Kidney (tissue), 14 donors: ENCODE measurements around the gene ZNF71. TPM values are rescaled to one million over a fixed set of nuclear protein-coding genes. Genes with fewer than 3 reads are reported as not detected.

ENCODE experiments used
- DNase-seq, 5 donors: peaks; one replicate each; pipeline ENCODE4 v3.0.0-alpha.2; 2013 to 2020
- FAIRE-seq: peaks from 2 replicates; lab custom pipeline; 2012; peaks lifted over from hg19 to GRCh38; lab: Jason Lieb, UNC
- H3K27ac ChIP-seq, 2 donors: one replicate each; pipeline ENCODE4 v1.7.0; 2013; ENCODE audit warnings: low read depth in 2 of 2, low read length in 2 of 2, inconsistent platforms in 1 of 2
- H3K27me3 ChIP-seq: one replicate; pipeline ENCODE4 v1.7.1; 2013; ENCODE audit warnings: low read length, inconsistent platforms; ENCODE audit not compliant: control insufficient read depth, insufficient read depth
- H3K36me3 ChIP-seq, 3 donors: one replicate each; pipeline versions ENCODE4 v1.7.0 to v1.7.1; 2013; ENCODE audit warnings: low read length in 3 of 3, control low read depth in 1 of 3, inconsistent platforms in 1 of 3; ENCODE audit not compliant: insufficient read depth in 3 of 3, control insufficient read depth in 2 of 3
- H3K4me1 ChIP-seq, 3 donors: one replicate each; pipeline versions ENCODE4 v1.7.0 to v1.7.1; 2013; ENCODE audit warnings: low read length in 3 of 3, inconsistent platforms in 1 of 3, low read depth in 1 of 3; ENCODE audit not compliant: control insufficient read depth in 2 of 3, insufficient read depth in 2 of 3
- H3K4me3 ChIP-seq, 3 donors: one replicate each; pipeline versions ENCODE4 v1.7.0 to v1.8.1; 2013; ENCODE audit warnings: low read length in 3 of 3, control low read depth in 1 of 3, inconsistent platforms in 1 of 3
- H3K9ac ChIP-seq, 3 donors: one replicate each; pipeline versions ENCODE4 v1.7.0 to v1.7.1; 2013; ENCODE audit warnings: low read length in 3 of 3, control low read depth in 1 of 3, inconsistent platforms in 1 of 3
- H3K9me3 ChIP-seq, 3 donors: one replicate each; pipeline versions ENCODE4 v1.7.0 to v1.7.1; 2013; ENCODE audit warnings: low read length in 3 of 3, control low read depth in 1 of 3, inconsistent platforms in 1 of 3; ENCODE audit not compliant: control insufficient read depth in 2 of 3, insufficient read depth in 1 of 3
- intact Hi-C: fragments of 100-400 bp; cut with DNase I; formaldehyde crosslinking; loops from one replicate; pipeline ENCODE4 v1.11.1; 2022
- polyA plus RNA-seq: library from polyadenylated mRNA; stranded (reverse); fragments of 350-450 nt; fragmentation: Illumina TruSeq; extraction: RNeasy Lipid Tissue Mini Kit (QIAGEN cat#74804); gene quantifications from one replicate; pipeline ENCODE4 v1.2.3, GENCODE V29; 2014; ENCODE audit warnings: low read depth, low replicate concordance; ENCODE audit not compliant: insufficient read depth
- total RNA-seq: library from RNA; stranded (reverse); fragmentation: NEBNext Ultra II Directional; extraction: Animal tissue kit (Norgen Biotek cat#: 25700); gene quantifications from one replicate; pipeline ENCODE4 v1.2.1, GENCODE V29; 2021
- TF ChIP-seq, protein P1 (sequence below): IDR thresholded peaks from 3 replicates; pipeline ENCODE4 v1.5.1; 2012; ENCODE audit warnings: mild to moderate bottlenecking, moderate library complexity, borderline replicate concordance; ENCODE audit not compliant: insufficient read depth; ENCODE audit errors: extremely low read depth
- donor health status: control.
- donor health status: control.
- donor health status: control.
- donor health status: control.
- donor health status: control.
- donor health status: DM: yes; HTN: yes; CAD: no.
- donor health status: Normal renal cell carcinoma (clear cell type).

Gene ZNF71
- total and polyA plus RNA-seq, 2 donors from 2014 or later, result 3.5 to 7.6 TPM

DNA sequence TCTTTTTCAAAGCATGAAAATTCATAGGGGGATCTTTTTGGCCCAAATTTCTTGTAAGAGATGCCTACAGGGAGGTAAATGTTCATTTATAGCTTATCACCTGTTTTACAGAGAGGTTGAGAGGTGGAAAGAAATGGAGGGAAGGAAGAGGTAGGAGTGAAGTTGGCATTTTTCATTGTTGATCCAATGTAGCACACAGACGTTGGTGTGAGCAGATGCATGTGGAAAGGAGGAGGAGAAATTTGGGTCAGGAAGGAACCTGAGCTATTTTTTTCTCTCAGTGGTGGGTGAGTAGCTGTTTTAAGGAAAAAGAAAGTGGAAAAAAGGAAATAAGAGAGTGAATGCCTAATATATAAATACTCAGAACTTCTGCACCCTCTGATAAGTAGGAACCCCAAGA lies 37.9 kb downstream of the ZNF71 start:
- Histone ChIP-seq H3K27ac (no peak overlapping the region), H3K9me3 (peaks cover 0 to 21% (median 10%) of the 10 kb centered on the region in 3 donors), H3K4me1 (no peaks in the 10 kb centered on the region), H3K4me3 (no peak overlapping the region), H3K36me3 (no peaks in the 10 kb centered on the region), H3K9ac (no peak overlapping the region), H3K27me3 (no peaks in the 10 kb centered on the region)
- intact Hi-C loops, result no loop called here
- TF ChIP-seq, protein P1, sequence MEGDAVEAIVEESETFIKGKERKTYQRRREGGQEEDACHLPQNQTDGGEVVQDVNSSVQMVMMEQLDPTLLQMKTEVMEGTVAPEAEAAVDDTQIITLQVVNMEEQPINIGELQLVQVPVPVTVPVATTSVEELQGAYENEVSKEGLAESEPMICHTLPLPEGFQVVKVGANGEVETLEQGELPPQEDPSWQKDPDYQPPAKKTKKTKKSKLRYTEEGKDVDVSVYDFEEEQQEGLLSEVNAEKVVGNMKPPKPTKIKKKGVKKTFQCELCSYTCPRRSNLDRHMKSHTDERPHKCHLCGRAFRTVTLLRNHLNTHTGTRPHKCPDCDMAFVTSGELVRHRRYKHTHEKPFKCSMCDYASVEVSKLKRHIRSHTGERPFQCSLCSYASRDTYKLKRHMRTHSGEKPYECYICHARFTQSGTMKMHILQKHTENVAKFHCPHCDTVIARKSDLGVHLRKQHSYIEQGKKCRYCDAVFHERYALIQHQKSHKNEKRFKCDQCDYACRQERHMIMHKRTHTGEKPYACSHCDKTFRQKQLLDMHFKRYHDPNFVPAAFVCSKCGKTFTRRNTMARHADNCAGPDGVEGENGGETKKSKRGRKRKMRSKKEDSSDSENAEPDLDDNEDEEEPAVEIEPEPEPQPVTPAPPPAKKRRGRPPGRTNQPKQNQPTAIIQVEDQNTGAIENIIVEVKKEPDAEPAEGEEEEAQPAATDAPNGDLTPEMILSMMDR, result no peak
- no peak for FAIRE-seq
- no peak for DNase-seq

DNA sequence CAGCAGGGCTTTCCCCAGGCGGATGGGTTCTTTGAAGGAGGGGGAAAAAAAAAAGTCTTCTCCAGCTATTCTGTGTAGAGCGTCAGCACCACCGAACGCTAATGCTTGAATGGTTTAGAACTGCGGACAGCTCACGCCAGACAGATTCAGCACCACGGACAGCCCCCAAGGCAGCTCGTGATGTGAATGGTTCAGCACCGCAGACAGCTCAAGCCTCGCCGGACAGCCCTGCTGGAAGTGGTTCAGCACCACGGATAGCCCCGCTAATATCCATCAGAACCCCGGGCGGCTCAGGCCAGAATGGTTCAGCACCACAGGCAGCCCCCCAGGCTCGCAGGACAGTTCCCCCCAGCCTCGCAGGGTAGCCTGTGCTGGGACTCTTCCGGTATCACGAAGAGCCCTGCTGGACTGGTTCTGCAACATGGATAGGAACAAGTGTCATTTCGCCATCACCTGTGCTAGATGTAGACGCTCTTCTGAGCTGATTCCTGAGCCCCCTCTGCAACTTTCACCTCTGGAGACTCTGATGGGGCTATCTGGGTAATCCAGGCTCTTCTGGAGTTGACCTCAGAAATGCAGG lies 43.0 kb downstream of the ZNF71 start:
- FAIRE-seq, result no peak

DNA sequence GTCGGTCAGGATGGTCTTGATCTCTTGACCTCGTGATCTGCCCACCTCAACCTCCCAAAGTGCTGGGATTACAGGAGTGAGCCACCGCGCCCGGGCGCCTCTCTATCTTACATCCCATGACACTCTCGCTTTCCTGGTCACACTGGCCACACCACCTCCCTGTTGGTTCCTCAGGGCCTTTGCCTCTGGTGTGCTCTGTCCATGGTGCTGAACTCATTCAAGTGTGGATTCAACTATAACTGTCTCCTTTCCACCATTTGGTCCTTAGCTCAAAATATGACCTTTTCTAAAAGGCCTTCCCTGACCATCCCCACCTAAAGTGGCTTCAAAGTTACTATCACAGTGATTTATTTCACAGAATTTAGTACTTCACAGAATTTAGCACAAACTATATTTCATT lies 44.1 kb downstream of the ZNF71 start:
- H3K9ac ChIP-seq, result no peak overlapping the region
- peak in 3 of 5 donors; percentile 27 to 65 (median 39) for DNase-seq
- FAIRE-seq, result no peak
- H3K27ac ChIP-seq, result no peak overlapping the region
- H3K9me3 ChIP-seq, result peaks cover 0 to 5% (median 0%) of the 10 kb centered on the region in 3 donors
- peaks cover 6% of the 10 kb centered on the region for H3K27me3 ChIP-seq
- TF ChIP-seq, protein P1, result no peak
- H3K36me3 ChIP-seq, result no peaks in the 10 kb centered on the region
- H3K4me3 ChIP-seq, result no peak overlapping the region
- no peaks in the 10 kb centered on the region for H3K4me1 ChIP-seq
- intact Hi-C loops, result no loop called here

More for the DNA sequence above, 43.0 kb downstream of the ZNF71 start:
- Histone ChIP-seq H3K27me3 (no peaks in the 10 kb centered on the region), H3K27ac (no peak overlapping the region), H3K4me1 (no peaks in the 10 kb centered on the region), H3K36me3 (no peaks in the 10 kb centered on the region), H3K9me3 (peaks cover 0 to 10% (median 9%) of the 10 kb centered on the region in 3 donors), H3K4me3 (no peak overlapping the region), H3K9ac (no peak overlapping the region)
- intact Hi-C loops, result no loop called here
- peak; percentile 88 to 97 (median 96) for DNase-seq
- TF ChIP-seq, protein P1, result no peak
